T47D (cell line): ENCODE results near the gene ZNF649.

Experiments
- DNase-seq, 2 experiments: peaks; one replicate each; pipeline versions ENCODE4 v3.0.0 to v3.0.0-alpha.2; 2011 to 2012; ENCODE audit warnings: low read depth in 1 of 2, low spot score in 1 of 2
- JUND ChIP-seq: IDR thresholded peaks from 2 replicates; pipeline ENCODE4 v1.6.1; 2012; ENCODE audit warnings: low read depth
- in situ Hi-C: cut with HindIII; loops from 2 replicates; pipeline ENCODE4 v1.10.0; 2016; ENCODE audit warnings: low sequenced_read_pairs, low pct_unique_long_range_greater_than_20kb

ZNF649 gene

DNA sequence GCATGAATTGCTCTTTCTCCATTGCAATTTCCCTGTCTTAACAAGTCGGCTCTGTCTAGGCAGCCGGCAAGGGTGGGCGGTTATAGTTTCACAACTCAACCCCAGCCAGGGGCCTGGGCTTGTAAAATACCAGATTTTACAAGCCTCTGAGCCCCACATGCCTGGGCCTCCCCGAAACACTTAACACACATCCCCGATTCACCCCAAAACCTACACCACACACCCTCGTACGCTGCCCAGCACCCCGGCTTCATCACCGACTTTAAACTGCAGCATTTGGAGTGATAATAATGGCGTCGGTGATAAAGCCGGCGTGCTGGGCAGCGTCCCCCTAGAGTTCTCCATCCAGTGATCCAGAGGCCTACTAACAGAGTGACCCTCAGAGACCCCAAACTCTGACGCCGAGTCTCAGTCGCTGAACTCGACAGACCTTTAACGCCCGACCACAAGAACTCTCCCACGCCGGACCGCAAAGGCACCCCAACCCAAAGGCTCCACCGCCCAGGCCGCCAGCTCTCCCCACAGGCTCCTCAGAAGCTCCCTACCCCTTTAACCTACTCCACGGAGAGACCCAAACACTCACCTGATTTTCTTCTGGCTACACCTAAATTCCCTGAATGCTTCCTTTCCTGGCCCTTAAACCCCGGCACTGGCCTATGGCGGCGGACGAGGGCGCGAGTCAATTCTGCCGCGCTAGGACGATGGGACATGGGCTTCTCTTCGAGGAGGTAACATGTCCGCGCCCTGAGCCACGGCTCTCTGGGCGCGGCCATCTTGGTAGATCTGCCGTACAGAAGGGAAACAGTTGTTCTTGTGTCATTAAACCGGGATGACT, at the start of gene ZNF649:
Gene ZNF649, minus strand, starts transcription at position 687 of the 835 bp plus-strand sequence. CDS start 4,910 bp downstream, outside the sequence.
- no peak for TF ChIP-seq JUND
- in situ Hi-C loops, result no loop called here
- peak; percentile 66 to 91 for DNase-seq

DNA sequence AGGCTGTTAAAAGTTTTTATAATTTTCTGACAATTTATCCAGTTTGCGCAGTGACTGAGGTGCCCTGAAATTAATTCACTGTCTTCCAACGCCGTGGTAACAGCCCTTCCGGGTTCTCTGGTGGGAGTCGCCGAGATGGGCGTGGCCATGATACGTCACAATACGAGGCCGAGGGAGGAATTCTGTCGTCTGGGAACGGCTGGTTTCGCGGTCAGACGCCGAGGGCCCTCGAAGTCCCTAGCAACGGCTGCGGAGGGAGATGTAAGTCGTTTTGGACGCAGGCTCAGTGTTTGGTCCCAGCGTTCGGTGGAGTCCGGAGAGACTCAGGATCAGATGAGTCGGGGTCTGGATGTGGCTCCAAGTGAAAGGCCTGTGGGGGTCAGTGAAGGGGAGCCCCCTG, 44.2 kb upstream of the ZNF649 start:
- no peak for TF ChIP-seq JUND
- in situ Hi-C loops, result no loop called here
- DNase-seq, result no peak

DNA sequence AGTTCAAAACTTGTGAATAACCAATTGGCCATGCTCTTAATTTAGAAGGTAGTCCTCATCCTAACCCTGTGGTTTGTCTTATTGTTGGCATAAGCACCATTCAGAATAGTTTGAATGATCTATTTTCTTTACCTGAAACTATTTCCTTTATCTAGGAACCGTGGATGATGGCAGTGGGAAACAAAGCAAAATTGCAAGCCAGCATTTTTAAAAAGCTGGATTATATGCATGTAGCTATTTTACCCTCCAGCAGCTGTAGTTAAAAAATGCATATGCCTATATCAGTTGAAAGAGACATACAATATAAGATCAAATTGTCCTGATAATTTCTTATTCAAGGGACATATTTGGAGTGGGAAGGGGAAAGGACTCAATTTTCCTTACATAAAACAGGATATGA, 41.8 kb upstream of the ZNF649 start:
- no peak for DNase-seq
- TF ChIP-seq JUND, result no peak
- in situ Hi-C loops, result no loop called here

DNA sequence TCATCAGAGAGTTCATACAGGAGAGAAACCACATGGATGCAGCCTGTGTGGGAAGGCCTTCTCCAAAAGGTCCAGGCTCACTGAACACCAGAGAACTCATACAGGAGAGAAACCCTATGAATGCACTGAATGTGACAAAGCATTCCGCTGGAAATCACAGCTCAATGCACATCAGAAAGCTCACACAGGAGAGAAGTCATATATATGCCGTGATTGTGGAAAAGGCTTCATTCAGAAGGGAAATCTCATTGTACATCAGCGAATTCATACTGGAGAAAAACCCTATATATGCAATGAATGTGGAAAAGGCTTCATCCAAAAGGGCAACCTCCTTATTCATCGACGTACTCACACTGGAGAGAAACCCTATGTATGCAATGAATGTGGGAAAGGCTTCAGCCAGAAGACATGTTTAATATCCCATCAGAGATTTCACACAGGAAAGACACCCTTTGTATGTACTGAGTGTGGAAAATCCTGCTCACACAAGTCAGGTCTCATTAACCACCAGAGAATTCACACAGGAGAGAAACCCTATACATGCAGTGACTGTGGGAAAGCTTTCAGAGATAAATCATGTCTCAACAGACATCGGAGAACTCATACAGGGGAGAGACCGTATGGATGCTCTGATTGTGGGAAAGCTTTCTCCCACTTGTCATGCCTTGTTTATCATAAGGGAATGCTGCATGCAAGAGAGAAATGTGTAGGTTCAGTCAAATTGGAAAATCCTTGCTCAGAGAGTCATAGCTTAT, 40.2 kb upstream of the ZNF649 start:
- TF ChIP-seq JUND, result no peak
- no peak for DNase-seq
- in situ Hi-C loops, result no loop called here

DNA sequence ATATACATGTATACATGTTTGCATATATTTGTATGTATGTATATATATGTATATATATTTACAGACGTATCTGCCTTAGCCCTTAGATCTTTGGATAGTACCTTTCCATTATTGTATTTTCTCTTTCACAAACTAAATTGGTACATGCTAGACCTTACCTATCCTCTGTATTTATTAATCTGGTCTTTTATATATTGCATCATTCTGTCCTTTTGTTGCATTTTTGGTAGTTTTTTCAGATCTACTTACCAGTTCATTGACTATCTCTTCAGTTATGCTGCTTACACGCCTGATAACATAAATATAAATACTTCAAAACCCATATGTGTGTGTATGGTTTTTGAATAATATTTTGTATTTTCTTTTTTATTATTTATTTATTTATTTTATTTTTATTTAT, 34.1 kb upstream of the ZNF649 start:
- no peak for TF ChIP-seq JUND
- in situ Hi-C loops, result no loop called here
- no peak for DNase-seq

DNA sequence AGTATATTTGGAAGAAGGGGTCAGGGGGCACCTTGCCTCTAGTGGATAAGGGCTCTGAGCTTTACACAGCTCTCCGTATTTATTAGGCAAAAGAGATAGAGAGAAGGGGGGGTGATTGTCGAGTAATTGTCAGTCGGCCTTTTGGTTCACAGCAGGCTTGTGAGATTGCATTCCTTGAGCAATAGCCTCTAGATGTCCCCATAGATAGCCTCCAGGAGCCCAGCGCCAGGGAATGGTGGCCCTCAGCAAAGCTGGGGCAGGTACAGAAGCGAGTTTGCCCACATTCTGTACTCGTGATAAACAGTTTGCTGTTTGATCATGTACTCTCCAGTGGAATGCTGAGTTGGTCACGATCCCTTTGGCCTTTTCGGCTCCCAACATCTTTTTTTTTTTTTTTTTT, 27.1 kb upstream of the ZNF649 start:
- no peak for TF ChIP-seq JUND
- in situ Hi-C loops, result no loop called here
- DNase-seq, result peak in 1 of 2 experiments; percentile 42

DNA sequence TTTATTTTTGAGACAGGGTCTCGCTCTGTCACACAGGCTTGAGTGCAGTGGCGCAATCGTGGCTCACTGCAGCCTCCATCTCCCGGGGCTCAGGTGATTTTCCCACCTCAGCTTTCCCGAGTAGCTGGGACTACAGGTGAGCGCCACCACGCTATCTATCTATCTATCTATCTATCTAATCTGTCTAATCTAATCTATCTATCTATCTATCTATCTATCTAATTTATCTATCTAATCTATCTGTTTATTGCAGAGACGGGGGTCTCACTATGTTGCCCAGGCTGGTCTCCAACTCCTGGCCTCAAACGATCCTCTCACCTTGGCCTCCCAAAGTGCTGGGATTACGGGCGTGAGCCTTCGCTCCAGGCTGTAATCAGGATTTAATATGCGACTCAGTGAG, 23.0 kb upstream of the ZNF649 start:
- no peak for TF ChIP-seq JUND
- no peak for DNase-seq
- in situ Hi-C loops, result no loop called here

DNA sequence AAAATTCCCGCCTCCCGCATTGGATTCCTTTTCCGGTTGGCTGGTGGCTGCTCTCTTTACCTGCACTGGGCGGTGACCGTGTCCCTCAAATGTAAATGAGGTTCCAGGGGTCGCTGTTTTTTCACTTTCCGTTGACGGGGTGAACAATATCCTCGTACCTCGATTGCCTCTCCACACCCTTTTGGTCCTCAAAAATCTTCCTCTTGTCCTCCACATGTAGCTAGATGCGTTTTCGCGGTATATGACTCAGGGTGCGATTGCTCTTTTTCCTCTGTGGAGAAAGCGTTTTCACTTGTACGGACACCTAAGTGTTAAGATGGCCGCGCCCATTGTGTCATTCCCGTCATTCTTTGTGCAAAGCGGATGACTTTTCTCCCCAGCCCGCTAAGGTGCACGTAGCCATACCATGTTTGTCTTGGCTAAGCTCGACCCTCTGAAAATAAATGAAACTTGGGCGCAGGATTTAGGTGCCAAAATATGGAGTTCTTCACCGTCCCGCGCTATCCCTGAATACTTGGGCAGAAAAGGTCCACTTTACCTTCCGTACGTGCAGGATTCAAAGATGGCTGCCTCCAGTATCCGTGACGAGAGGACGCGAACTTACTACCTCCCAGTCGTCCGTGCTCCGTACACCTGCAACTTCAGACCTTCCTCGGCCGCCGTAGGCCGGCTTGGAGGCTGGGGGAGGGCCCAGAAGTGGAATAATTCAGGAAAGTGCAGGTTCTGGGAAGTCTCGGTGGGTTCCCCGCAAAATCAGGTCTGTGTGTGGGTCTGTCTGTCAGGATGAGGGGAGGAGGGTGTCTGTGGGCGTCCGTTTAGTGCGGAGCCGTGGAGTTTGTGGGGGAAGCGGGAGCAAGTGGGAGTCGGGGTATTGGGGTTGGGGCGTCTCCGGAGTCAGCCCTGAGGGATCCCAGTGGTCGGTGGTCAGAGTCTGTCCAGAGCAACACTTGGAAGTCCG, 22.2 kb upstream of the ZNF649 start, which contains the start of gene ZNF613:
Gene ZNF613, plus strand, starts transcription at position 689 of the 958 bp plus-strand sequence. CDS start 8,749 bp downstream, outside the sequence.
- peak; percentile 70 to 95 for DNase-seq
- no peak for TF ChIP-seq JUND
- in situ Hi-C loops, result no loop called here

DNA sequence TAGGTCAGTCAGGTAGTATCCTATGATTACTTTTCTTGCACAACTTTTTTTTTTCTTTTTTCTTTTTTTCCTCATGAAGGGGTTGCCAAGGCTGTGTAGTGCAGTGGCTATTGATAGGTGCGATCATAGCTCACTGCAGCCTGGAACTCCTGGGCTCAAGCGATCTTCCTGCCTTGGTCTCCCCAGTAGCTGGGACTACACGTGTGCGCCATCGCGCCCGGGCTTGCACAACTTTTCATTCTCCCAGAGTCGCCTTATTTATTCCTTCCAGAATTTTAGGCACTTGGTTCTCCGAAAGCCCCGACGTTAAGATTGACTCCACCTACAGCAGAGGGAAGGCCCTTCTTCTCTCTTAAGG, 21.6 kb upstream of the ZNF649 start:
- no peak for DNase-seq
- in situ Hi-C loops, result no loop called here
- TF ChIP-seq JUND, result no peak

DNA sequence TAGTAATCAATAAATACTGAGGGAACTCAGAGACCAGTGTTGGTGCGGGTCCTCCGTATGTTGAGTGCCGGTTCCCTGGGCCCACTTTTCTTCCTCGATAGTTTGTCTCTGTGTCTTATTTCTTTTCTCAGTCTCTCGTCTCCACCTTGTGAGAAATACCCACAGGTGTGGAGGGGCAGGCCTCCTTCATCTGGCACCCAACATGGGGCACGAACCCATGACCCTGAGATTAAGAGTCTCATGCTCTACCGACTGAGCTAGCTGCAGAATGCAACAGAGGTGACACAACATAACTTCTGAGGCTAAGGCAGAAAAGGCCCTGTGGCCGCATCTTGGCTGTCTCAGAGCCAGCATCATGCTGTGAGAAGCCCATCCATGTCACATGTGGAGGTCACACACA, 17.1 kb upstream of the ZNF649 start:
- TF ChIP-seq JUND, result no peak
- in situ Hi-C loops, result no loop called here
- no peak for DNase-seq

DNA sequence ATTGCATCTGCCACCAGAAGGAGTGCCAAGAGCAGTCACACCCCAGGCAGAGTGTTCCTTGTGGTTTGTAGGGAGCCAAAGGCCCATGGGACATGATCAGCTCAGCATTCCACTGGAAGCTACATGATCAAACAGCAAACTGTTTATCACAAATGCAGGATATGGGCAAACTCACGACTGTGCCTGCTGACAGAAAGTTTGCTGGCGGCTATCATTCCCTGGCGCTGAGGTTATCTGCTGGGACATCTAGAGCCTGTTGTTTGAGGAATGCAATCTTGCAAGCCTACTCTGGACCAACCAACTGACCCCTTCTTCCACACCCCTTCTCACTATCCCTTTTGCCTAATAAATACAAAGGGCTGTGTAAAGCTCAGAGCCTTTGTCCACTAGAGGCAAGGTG, 14.8 kb upstream of the ZNF649 start:
- TF ChIP-seq JUND, result no peak
- DNase-seq, result peak in 1 of 2 experiments; percentile 62
- in situ Hi-C loops, result no loop called here

DNA sequence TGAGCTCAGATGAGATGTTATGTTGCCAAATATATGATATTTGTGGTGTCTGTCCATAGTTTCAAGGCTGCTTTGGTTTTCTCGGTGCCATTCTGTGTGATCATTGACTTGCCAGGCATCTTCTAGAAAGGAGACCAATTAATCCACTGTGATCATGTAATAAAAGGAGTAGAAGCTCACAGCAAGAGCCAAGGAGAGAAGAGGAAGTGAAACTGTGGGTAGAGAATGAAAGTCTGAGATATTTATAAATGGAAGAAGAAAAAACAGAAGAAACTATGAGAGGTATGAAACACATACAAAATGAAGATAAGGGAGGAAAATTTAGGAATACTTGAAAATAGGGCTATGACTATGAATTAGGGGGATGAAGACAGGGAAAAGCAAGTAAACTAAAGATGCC, 11.3 kb upstream of the ZNF649 start:
- DNase-seq, result no peak
- no peak for TF ChIP-seq JUND
- in situ Hi-C loops, result no loop called here
